ENCODE data around the gene PDE6C.

PDE6C gene

DNA sequence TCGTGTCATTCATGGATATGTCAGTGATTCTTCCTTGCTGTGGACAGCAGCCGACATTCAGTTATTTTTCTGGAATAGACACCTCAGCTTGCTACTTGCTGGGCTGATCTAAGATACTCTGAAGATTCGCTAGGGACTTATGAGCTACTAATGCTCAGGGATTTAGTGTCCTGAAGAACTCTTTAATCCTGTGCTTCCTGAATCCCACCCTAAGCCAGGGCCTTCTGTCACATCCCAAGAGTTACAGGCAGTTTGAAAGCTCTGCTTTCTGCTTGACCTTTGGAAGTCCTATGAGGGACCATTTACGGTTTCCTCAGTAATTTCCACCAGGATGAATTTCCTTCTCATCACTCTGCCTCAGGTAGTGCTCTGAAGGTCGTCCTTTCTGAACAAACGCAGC is at the start of gene PDE6C:
Gene PDE6C (plus strand): TSS at position 227 of the 400 bp plus-strand sequence. CDS start 189 bp downstream, outside the sequence.
- H3K4me3 ChIP-seq (ENCODE audit: control insufficient read depth, low read depth, low read length): no peak within 1 kb of the TSS
- DNase-seq (ENCODE audit: low read depth): no peak
- TF ChIP-seq, protein P1, sequence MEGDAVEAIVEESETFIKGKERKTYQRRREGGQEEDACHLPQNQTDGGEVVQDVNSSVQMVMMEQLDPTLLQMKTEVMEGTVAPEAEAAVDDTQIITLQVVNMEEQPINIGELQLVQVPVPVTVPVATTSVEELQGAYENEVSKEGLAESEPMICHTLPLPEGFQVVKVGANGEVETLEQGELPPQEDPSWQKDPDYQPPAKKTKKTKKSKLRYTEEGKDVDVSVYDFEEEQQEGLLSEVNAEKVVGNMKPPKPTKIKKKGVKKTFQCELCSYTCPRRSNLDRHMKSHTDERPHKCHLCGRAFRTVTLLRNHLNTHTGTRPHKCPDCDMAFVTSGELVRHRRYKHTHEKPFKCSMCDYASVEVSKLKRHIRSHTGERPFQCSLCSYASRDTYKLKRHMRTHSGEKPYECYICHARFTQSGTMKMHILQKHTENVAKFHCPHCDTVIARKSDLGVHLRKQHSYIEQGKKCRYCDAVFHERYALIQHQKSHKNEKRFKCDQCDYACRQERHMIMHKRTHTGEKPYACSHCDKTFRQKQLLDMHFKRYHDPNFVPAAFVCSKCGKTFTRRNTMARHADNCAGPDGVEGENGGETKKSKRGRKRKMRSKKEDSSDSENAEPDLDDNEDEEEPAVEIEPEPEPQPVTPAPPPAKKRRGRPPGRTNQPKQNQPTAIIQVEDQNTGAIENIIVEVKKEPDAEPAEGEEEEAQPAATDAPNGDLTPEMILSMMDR (IDR thresholded peaks at IDR 0.05; ENCODE audit: control insufficient read depth, insufficient read depth, low read depth, low read length, missing control alignments): no peak

GRCh38 chr10:93565446-93565845 is 46.9 kb upstream of the PDE6C start:
- DNase-seq (ENCODE audit: low read depth): no peak
- no peak overlapping the region for H3K4me3 ChIP-seq (ENCODE audit: control insufficient read depth, low read depth, low read length)
- TF ChIP-seq, protein P1 (IDR thresholded peaks at IDR 0.05; ENCODE audit: control insufficient read depth, insufficient read depth, low read depth, low read length, missing control alignments): no peak

GRCh38 chr10:93566435-93567276 is 45.7 kb upstream of the PDE6C start, which contains the start of gene FFAR4:
TSS of gene FFAR4 (plus strand) at chr10:93566665. CDS start at chr10:93566721, 56 bp downstream.
- TF ChIP-seq, protein P1 (IDR thresholded peaks at IDR 0.05; ENCODE audit: control insufficient read depth, insufficient read depth, low read depth, low read length, missing control alignments): no peak
- no peak within 1 kb of the TSS for H3K4me3 ChIP-seq (ENCODE audit: control insufficient read depth, low read depth, low read length)

GRCh38 chr10:93567277-93568104 is 44.8 kb upstream of the PDE6C start:
- H3K4me3 ChIP-seq (ENCODE audit: control insufficient read depth, low read depth, low read length): no peak overlapping the region
- TF ChIP-seq, protein P1 (IDR thresholded peaks at IDR 0.05; ENCODE audit: control insufficient read depth, insufficient read depth, low read depth, low read length, missing control alignments): no peak
- no peak for DNase-seq (ENCODE audit: low read depth)

More at GRCh38 chr10:93566435-93567276, 45.7 kb upstream of the PDE6C start, which contains the start of gene FFAR4:
- DNase-seq (ENCODE audit: low read depth): no peak

GRCh38 chr10:93568105-93568390 is 44.3 kb upstream of the PDE6C start:
- TF ChIP-seq, protein P1 (IDR thresholded peaks at IDR 0.05; ENCODE audit: control insufficient read depth, insufficient read depth, low read depth, low read length, missing control alignments): no peak
- H3K4me3 ChIP-seq (ENCODE audit: control insufficient read depth, low read depth, low read length): no peak overlapping the region
- DNase-seq (ENCODE audit: low read depth): no peak

- no peak for DNase-seq (ENCODE audit: low read depth)
- no peak overlapping the region for H3K4me3 ChIP-seq (ENCODE audit: control insufficient read depth, low read depth, low read length)
- TF ChIP-seq, protein P1 (IDR thresholded peaks at IDR 0.05; ENCODE audit: control insufficient read depth, insufficient read depth, low read depth, low read length, missing control alignments): no peak
Measured at GRCh38 chr10:93570383-93570782, 42.0 kb upstream of the PDE6C start.
